Sigmoid colon (tissue), 3 donors: Measurements from ENCODE around the gene KIF6.

Experiments
- CTCF ChIP-seq, 4 experiments: fragments of 450-650 bp in 3 of 4; fragments of 200-600 bp in 1 of 4; IDR thresholded peaks; one replicate each; pipeline ENCODE4 v1.5.1; 2016 to 2019; ENCODE audit warnings: antibody characterized with exemption in 4 of 4, mild to moderate bottlenecking in 3 of 4, moderate library complexity in 2 of 4
- POLR2A ChIP-seq, 2 donors: fragments of 450-650 bp; IDR thresholded peaks; one replicate each; pipeline ENCODE4 v1.6.1; 2016; ENCODE audit warnings: antibody characterized with exemption in 2 of 2, mild to moderate bottlenecking in 2 of 2, moderate library complexity in 2 of 2

GRCh38 chr6:39499053-39499452 lies 226.2 kb downstream of the KIF6 start:
- TF ChIP-seq POLR2A (IDR thresholded peaks at IDR 0.05) (no peak), CTCF (IDR thresholded peaks at IDR 0.05) (no peak)
